SK-N-SH treated with all-trans-retinoic acid at 6 μM for 48 hours (cell line): ENCODE measurements around the gene ABCD3.

ENCODE experiments used
- ARNTL ChIP-seq: fragments of 450-650 bp; formaldehyde crosslinking; IDR thresholded peaks from 2 replicates; pipeline ENCODE4 v1.5.0; 2020; ENCODE audit warnings: low read depth, mild to moderate bottlenecking, moderate library complexity, borderline replicate concordance
- BACH2 ChIP-seq: fragments of 250-450 bp; sonication (Bioruptor Pico); IDR thresholded peaks from 2 replicates; pipeline ENCODE4 v1.9.0; 2021; ENCODE audit warnings: mild to moderate bottlenecking, borderline replicate concordance
- TOX ChIP-seq: fragments of 250-450 bp; sonication (Bioruptor Pico); IDR thresholded peaks from 2 replicates; pipeline ENCODE4 v1.8.0; 2021; ENCODE audit warnings: mild to moderate bottlenecking, moderate library complexity, borderline replicate concordance

DNA sequence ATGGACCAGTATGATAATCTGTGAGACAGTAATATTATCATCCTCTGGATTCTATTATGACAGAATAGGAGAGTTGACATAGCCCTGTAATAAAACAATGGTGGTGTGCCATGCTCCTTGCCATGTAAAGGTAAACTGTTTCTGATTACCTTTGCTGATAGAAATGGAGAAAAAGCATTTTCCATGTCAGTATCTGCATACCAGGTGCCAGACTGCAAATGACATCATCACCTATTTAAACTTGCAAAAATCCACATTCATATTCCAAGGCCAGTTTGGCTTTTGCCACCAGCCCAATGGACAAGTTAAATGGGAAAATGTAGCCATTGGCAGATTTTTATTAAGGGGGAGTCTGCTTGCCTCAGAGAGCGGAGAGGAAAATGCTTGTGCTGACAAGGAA, 23.9 kb upstream of the ABCD3 start:
- TF ChIP-seq ARNTL (CRISPR knock-in tag) (no peak), TOX (CRISPR knock-in tag) (no peak), BACH2 (CRISPR knock-in tag) (no peak)
